HG03565 (cell line): Measurements from ENCODE around the gene SYNE2.

Experiments used
- ATAC-seq: cut with Tn5 transposase; IDR thresholded peaks from one replicate; pipeline ENCODE4 v1.9.1; 2021; ENCODE audit warnings: mild to moderate bottlenecking, moderate library complexity; ENCODE audit not compliant: unreplicated experiment

The SYNE2 gene

GRCh38 chr14:64185184-64185583 is 332.4 kb downstream of the SYNE2 start:
- no peak for ATAC-seq

GRCh38 chr14:64186231-64187129 is 333.7 kb downstream of the SYNE2 start:
- no peak for ATAC-seq

- ATAC-seq = no peak
These were observed 334.5 kb downstream of the SYNE2 start for GRCh38 chr14:64187331-64187730.

GRCh38 chr14:64190974-64191502 is 338.2 kb downstream of the SYNE2 start:
- no peak for ATAC-seq

GRCh38 chr14:64191756-64192155 is 339.0 kb downstream of the SYNE2 start:
- ATAC-seq = no peak

- no peak for ATAC-seq
These were observed 341.0 kb downstream of the SYNE2 start for GRCh38 chr14:64193821-64194220.

GRCh38 chr14:64194404-64194803 is 341.6 kb downstream of the SYNE2 start:
- ATAC-seq = no peak

- ATAC-seq = no peak
These were observed 342.4 kb downstream of the SYNE2 start for GRCh38 chr14:64195199-64195598.

- ATAC-seq = no peak
These were observed 343.3 kb downstream of the SYNE2 start for GRCh38 chr14:64196056-64196455.

GRCh38 chr14:64196814-64197411 is 344.1 kb downstream of the SYNE2 start:
- ATAC-seq = no peak

GRCh38 chr14:64197996-64198395 is 345.2 kb downstream of the SYNE2 start:
- no peak for ATAC-seq

- no peak for ATAC-seq
These were observed 345.7 kb downstream of the SYNE2 start for GRCh38 chr14:64198486-64198885.

- ATAC-seq = no peak
These were observed 347.4 kb downstream of the SYNE2 start for GRCh38 chr14:64200170-64200569.

- no peak for ATAC-seq
These were observed 348.5 kb downstream of the SYNE2 start for GRCh38 chr14:64201296-64201695.

GRCh38 chr14:64201921-64202545 is 349.2 kb downstream of the SYNE2 start:
- ATAC-seq = no peak

GRCh38 chr14:64202716-64203115 is 349.9 kb downstream of the SYNE2 start:
- no peak for ATAC-seq

GRCh38 chr14:64203366-64204006 is 350.7 kb downstream of the SYNE2 start:
- ATAC-seq = no peak

GRCh38 chr14:64208261-64208660 is 355.5 kb downstream of the SYNE2 start:
- no peak for ATAC-seq

GRCh38 chr14:64208981-64209380 is 356.2 kb downstream of the SYNE2 start:
- ATAC-seq = no peak

- peak; percentile 64 for ATAC-seq
These were observed 356.8 kb downstream of the SYNE2 start for GRCh38 chr14:64209444-64210131.

GRCh38 chr14:64210216-64210615 is 357.4 kb downstream of the SYNE2 start:
- ATAC-seq = no peak
